GM13977 (cell line): ENCODE results near the gene COL26A1.

Experiments used
- DNase-seq: peaks from one replicate; pipeline ENCODE4 v3.0.0; 2012; ENCODE audit warnings: low spot score
- CTCF ChIP-seq: IDR thresholded peaks from 2 replicates; pipeline ENCODE4 v1.5.1; 2012; ENCODE audit warnings: mild to moderate bottlenecking, control low read depth; ENCODE audit not compliant: insufficient read depth; ENCODE audit errors: extremely low read depth, missing control alignments
- in situ Hi-C: fragments of 300-500 bp; cut with MboI; formaldehyde crosslinking; loops from one replicate; pipeline ENCODE4 v1.12.0; 2022; ENCODE audit warnings: low sequenced_read_pairs, low pct_unique_long_range_greater_than_20kb, mixed read lengths, inconsistent platforms; ENCODE audit not compliant: unreplicated experiment

Gene COL26A1

GRCh38 chr7:101543242-101543766, 180.6 kb downstream of the COL26A1 start:
- in situ Hi-C loops = loop anchor here (10.0 kb wide), 2 partner anchors 721 to 851 kb away; partner anchors contain the start of gene PRKRIP1
- no peak for TF ChIP-seq CTCF
- no peak for DNase-seq

GRCh38 chr7:101543846-101544245, 181.2 kb downstream of the COL26A1 start:
- in situ Hi-C loops = loop anchor here (10.0 kb wide), 2 partner anchors 721 to 851 kb away; partner anchors contain the start of gene PRKRIP1
- TF ChIP-seq CTCF = no peak
- DNase-seq = no peak

- TF ChIP-seq CTCF = no peak
- in situ Hi-C loops = loop anchor here (10.0 kb wide), 2 partner anchors 719 to 849 kb away; partner anchors contain the start of gene PRKRIP1
- no peak for DNase-seq
Measured at GRCh38 chr7:101545441-101546190, 182.9 kb downstream of the COL26A1 start.

GRCh38 chr7:101546308-101546936, 183.7 kb downstream of the COL26A1 start:
- no peak for TF ChIP-seq CTCF
- in situ Hi-C loops = loop anchor here (10.0 kb wide), 2 partner anchors 718 to 848 kb away; partner anchors contain the start of gene PRKRIP1
- DNase-seq = no peak

GRCh38 chr7:101547022-101547915, 184.6 kb downstream of the COL26A1 start:
- no peak for TF ChIP-seq CTCF
- in situ Hi-C loops = loop anchor here (10.0 kb wide), 2 partner anchors 718 to 848 kb away; partner anchors contain the start of gene PRKRIP1
- no peak for DNase-seq

- no peak for TF ChIP-seq CTCF
- DNase-seq = no peak
- in situ Hi-C loops = loop anchor here (10.0 kb wide), 2 partner anchors 717 to 847 kb away; partner anchors contain the start of gene PRKRIP1
Measured at GRCh38 chr7:101547916-101548661, 185.4 kb downstream of the COL26A1 start.
